HG03565 (cell line): Measurements from ENCODE around the gene EXOSC2.

Source experiments
- ATAC-seq: cut with Tn5 transposase; IDR thresholded peaks from one replicate; pipeline ENCODE4 v1.9.1; 2021; ENCODE audit warnings: mild to moderate bottlenecking, moderate library complexity; ENCODE audit not compliant: unreplicated experiment

Gene EXOSC2

GRCh38 chr9:130693101-130693425 is 517 bp upstream of the EXOSC2 start:
- no peak for ATAC-seq

GRCh38 chr9:130694205-130694604 is 625 bp downstream of the EXOSC2 start:
- no peak for ATAC-seq

GRCh38 chr9:130696139-130696650 is 2.6 kb downstream of the EXOSC2 start:
- ATAC-seq, result no peak

- no peak for ATAC-seq
Observed at GRCh38 chr9:130696996-130697395, 3.4 kb downstream of the EXOSC2 start.

GRCh38 chr9:130698514-130698913 is 4.9 kb downstream of the EXOSC2 start:
- ATAC-seq, result no peak

GRCh38 chr9:130699047-130699446 is 5.5 kb downstream of the EXOSC2 start:
- ATAC-seq, result no peak

- ATAC-seq, result no peak
Observed at GRCh38 chr9:130701059-130702022, 7.8 kb downstream of the EXOSC2 start.

- ATAC-seq, result no peak
Observed at GRCh38 chr9:130703501-130703900, 9.9 kb downstream of the EXOSC2 start.

GRCh38 chr9:130707225-130707976 is 13.8 kb downstream of the EXOSC2 start:
- ATAC-seq, result no peak

- ATAC-seq, result no peak
Observed at GRCh38 chr9:130710822-130711352, 17.3 kb downstream of the EXOSC2 start.

GRCh38 chr9:130711469-130711868 is 17.9 kb downstream of the EXOSC2 start:
- no peak for ATAC-seq

- ATAC-seq, result peak; percentile 94
Observed at GRCh38 chr9:130712564-130713285, 19.1 kb downstream of the EXOSC2 start.

- no peak for ATAC-seq
Observed at GRCh38 chr9:130713286-130713960, 19.8 kb downstream of the EXOSC2 start.

GRCh38 chr9:130714586-130715110 is 21.1 kb downstream of the EXOSC2 start:
- no peak for ATAC-seq

GRCh38 chr9:130715270-130715669 is 21.7 kb downstream of the EXOSC2 start:
- ATAC-seq, result no peak

- ATAC-seq, result no peak
Observed at GRCh38 chr9:130718562-130718961, 25.0 kb downstream of the EXOSC2 start.

- ATAC-seq, result no peak
Observed at GRCh38 chr9:130720762-130721161, 27.2 kb downstream of the EXOSC2 start.

GRCh38 chr9:130728721-130729120 is 35.1 kb downstream of the EXOSC2 start:
- ATAC-seq, result no peak

GRCh38 chr9:130729145-130729544 is 35.6 kb downstream of the EXOSC2 start:
- ATAC-seq, result no peak

- no peak for ATAC-seq
Observed at GRCh38 chr9:130731355-130731754, 37.8 kb downstream of the EXOSC2 start.
